GM19025 (cell line): ENCODE results near the gene ADAM19.

ENCODE experiments used
- ATAC-seq: cut with Tn5 transposase; IDR thresholded peaks from one replicate; pipeline ENCODE4 v1.9.1; 2021; ENCODE audit warnings: mild to moderate bottlenecking, low read depth, moderate library complexity; ENCODE audit not compliant: unreplicated experiment

The ADAM19 gene

DNA sequence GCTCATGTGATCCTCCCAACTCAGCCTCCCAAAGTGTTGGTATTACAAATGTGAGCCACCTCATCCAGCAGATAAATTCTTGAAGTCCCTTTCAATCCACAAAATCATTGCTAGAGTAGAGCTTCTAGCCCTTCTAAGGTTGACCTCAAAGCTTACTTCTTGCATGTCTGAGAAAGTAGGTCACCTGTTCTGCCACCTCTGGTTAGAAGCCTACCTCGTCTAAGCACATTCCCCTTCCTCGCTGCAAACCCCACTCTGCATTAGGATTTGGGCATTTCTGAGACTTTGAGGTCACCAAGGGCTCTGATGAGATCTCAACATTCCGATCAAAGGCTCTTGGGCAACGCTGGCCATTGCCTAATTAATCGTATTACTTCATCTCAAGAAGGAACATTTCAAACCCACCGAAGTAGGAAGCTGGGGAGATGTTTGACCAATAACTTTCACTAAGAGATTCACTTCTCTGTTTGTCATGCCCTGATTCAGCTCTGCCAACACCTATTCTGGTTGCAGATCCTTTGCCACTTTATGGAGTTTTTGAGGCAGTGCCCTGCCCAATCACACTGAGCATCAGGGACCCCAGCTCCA, 8.6 kb downstream of the ADAM19 start:
- ATAC-seq, result no peak

DNA sequence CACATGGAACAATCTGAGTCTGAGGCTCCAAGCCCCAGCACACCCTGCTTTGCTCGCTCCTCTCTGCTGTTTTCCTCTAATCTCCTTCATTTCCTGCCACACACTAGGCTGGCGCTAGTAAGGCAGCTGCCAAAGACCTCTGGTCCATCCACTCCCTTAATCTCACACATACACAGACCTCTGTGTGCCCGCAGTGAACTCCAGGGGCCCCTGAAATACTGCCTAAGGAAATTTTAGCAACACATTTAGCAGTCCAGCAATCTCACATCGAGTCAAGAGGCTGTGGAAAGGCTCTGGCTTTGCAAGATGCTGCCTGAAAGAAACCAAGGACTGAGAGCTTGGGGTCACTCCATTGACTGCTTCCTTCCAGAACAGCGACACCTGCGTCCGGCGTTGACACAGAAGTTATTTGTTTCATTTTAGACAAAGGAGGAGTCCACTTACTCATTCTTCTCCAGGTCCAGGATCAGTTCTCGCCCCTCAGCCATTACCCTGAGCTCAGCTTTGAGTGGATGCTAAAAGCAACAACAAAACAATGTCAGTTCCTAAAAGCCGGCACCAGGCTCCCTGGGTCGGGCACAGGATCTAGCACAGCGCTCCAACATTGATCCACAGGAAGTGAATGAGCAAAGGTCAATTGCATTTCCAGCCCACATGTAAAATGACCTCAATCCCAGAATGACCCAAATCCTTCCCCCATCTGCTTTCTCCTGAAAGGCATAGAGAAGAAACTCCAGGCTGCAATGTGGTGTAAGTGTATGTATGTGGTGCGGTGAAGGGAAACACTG, 11.5 kb downstream of the ADAM19 start:
- no peak for ATAC-seq

DNA sequence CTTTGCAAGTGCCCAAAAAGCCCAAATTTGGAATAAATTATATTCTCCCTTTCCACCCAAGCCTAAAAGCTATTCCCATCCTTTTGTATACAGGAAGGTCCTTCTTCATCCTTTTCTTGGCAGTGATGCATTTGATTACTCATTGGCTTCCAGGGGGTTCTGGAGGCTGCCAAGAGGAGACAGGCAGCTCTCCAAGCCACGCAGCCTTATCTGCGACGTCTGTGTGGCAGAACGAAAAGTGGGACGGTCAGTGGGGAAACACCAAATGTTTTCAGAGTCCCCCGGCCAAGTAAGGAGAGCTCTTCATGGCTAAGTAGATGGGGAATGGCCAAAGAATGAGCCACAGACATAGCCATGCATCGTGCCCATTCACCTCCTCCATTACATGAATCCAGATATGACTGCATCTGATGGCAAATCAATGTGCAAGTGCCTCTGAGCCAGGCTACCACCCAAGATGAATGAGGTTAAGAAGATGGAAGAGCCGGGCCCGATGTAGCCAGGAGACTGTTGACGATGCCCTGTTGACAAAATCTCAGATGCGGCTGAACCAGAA, 12.1 kb downstream of the ADAM19 start:
- ATAC-seq, result no peak

DNA sequence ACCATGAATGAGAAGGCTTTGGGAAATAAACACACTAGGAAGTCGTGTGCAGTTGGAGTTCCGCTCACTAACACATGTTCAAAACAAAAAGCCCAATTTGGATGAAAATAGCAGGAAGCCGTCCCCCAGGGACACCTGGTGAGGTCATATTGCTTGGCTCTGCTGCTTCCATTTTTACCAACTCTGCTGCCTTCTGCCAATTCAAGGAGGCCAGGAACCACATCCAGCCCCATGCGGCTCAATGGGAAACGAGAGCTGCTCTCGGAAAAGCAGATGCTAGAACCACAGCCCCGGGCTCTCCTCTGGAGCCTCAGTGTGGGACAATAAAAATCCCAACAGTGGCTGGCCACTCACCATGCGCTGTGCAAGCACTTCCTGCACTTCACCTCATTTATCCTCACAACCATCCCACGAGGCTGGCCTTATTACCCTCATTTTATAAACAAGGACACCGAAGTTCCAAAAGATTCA, 13.4 kb downstream of the ADAM19 start:
- ATAC-seq, result no peak

DNA sequence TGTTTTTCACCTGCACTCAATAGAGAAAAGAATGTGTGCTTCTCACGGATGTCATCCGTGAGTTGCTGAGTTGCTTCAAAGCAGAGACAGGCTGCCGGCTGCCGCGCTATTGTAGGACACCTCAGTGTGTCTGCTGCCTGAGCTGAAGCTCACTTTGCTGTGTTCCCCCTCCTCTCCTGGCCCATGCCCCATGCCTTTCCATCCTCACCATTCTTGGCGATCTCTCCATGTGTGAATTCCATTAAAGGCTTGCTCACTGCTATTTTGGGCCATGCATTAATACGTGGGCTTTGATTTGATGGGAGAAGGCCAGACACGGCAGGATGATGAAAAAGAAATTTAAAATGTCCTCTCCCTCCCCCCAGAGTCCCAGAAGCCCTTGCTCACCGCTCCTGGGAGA, 14.5 kb downstream of the ADAM19 start:
- ATAC-seq, result no peak

DNA sequence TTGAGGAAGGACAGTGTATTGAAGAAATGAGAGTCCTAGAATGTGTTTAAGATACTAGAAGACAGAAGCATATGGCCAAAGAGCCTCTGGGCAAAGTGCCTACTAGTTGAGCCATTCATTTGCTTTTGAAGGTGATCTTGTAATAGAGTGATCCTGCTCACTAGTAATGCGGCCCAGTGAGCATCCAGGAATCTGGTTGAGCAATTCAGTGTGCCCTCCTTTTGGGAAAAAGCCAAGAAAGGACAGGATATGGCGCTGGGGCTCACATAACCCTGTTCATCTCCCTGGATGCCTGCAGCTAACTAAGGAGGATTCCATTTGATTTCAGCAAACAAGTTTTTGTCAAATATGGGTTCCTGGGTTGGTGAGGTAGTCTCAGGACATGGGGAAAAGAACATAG, 16.3 kb downstream of the ADAM19 start:
- ATAC-seq, result no peak

DNA sequence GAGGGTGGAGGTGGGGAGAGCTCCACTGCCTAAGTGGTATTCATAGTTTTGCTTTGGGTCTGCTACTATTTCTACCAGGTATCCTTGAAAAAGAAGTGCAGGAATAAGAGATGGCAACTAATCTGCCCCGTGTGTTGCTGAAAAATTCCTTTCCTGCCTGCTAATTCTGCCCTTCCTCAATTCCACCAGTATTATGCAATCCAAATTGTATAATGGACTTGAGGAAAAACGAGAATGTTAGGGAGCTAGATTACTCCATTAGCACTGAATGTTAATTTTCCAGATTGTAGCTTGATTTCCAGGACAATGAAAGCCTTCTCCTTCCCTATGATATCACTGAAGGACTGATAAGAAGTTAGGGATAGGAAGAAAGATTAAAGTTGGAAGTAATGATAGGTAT, 16.9 kb downstream of the ADAM19 start:
- ATAC-seq, result no peak

DNA sequence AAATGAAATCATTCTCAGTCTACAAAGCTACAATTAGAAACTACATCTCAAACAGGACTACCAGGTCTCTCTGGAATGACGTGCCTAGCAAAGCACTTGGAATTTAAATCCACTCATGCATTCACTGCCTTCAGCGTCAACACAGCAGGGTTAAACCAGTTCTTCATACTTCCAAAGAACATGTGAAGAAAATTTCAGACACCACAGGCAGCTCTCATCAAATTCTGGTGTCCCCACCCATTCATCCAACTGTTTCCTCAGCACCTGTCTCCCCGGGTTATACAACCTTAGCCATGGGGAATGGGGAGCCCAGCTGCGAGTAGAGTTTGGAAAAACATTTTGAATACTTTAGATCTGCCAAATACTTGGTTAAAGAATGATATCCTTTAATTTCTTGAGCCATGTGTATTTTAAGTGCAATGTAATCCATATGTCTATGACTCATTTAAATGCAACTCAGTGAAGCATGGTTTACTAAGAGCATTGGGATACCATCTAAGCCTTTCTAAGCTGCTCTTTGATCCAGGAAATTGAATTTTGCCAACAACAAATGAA, 17.5 kb downstream of the ADAM19 start:
- no peak for ATAC-seq

DNA sequence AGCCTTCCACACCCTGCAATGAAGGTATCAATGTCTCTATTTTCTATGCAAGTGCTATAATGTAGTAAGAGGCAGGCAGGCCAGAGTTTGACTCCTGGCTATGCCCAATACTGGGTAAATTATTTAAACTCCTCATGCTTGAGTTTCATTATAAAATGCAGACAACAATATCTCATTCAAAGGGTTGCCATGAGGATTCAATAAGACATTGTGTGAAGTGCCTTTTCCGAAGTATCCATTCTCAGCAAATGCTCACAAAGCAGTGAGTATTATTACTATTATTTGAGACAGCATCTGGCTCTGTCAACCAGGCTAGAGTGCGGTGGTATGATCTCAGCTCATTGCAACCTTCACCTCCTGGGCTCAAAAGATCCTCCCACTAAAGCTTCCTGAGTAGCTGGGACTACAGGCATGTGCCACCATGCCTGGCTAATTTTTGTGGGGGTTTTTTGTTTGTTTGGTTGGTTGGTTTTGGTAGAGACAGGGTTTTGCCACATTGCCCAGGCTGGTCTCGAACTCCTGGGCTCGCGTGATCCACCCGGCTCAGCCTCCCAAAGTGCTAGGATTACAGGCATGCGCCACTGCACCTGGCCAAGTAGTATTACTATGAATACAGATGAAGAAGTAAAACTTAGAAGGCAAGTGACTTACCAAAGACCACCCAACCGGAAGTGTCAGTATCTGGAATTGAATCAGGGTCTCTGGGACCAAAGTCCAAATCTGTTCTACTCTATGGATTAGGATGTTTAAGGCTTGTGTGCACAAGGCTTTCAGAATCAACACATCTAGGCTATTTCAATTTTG, 18.8 kb downstream of the ADAM19 start:
- ATAC-seq, result no peak

DNA sequence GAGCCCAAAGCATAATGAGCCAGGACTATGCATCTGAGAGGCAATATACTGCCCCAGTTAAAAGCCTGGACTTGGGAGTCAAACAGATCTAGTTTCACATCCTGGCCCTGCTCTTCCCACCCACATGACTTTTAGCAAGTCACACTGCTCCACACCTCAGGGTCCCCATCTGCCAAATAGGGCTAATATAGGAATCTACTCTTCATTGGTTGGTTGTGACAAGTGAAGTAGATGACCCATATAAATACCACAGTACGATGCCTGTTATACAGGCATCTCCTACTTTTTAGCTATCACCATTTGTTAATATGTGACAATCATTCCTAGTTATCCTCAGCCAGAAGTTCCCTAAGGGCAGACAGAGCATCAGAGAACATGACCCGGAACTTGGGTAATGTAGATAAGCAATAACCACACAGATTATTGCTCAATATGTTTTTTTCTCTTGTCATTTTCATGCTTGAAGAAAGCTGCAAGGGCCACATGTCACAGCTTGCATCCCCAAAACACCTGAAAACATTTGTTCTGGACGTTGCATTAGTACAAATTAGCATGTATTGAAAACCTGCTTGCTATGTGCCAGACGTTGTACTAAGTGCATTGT, 20.4 kb downstream of the ADAM19 start:
- ATAC-seq, result no peak

DNA sequence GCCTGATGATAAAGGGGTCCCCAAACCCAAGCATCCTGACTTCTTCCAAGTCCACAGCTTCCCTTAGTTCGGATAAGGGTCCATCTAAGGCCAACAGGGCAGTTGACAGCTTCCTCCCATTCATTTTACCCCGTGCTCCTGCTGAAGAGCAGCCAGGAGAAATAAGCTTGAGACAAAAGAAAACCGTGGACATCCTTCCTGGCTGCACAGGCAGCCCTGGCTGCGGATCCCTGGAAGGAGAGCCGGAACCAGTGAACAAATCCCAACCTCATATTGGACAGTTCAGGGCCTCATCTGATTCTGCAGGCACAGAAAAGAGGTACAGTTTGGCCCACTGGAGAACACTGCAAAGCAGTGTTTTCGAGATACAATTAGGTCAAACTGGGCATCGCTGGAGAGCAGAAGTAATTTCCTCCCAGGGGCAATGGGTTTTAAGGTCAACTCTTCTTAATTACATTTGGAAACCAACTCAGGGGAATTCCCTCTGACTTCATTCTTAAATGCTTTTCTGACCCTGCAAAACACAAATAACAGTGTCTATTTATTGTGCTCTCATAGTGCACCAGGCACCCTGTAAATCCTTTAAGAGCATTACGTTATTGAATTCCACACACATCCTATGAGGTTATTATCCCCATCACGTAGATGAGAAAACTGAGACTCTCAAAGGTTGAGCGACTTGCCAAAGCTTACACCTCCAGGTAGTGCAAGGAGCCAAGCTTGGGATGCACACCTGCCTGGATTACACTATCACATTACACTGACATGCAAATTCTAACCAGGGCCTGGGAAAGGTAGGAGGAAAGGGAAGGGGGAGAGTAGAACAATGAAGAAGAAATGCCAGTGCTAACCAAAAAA, 21.2 kb downstream of the ADAM19 start:
- no peak for ATAC-seq

DNA sequence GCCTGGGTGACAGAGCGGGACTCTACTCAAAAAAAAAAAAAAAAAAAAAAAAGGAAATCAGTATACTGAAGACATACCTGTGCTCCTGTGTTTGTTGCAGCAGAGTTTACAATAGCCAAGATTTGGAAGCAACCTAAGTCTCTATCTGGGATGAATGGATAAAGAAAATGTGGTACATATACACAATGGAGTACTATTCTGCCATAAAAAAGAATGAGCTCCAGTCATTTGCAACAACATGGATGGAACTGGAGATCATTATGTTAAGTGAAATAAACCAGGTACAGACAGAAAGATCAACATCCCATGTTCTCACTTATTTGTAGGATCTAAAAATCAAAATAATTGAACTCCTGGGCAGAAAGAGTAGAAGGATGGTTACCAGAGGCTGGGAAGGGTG, 22.9 kb downstream of the ADAM19 start:
- no peak for ATAC-seq

DNA sequence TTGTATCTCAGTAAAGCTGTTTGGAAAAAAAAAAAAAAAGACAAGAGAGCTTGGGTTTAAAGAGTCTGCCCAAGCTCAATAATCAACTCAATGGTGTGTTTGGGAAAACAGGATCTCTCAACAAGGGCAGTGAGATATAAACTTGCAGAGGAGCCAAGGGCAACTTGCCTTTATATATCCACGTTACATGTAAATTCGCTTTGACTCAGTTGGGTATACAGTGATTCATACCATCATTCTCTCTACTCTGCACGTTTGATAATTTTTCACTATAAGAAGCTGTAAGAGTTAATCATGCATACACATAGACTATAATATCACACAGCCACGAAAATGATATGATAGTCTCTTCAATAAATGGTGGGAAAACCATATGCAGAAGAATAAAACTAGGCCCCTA, 24.9 kb downstream of the ADAM19 start:
- no peak for ATAC-seq

DNA sequence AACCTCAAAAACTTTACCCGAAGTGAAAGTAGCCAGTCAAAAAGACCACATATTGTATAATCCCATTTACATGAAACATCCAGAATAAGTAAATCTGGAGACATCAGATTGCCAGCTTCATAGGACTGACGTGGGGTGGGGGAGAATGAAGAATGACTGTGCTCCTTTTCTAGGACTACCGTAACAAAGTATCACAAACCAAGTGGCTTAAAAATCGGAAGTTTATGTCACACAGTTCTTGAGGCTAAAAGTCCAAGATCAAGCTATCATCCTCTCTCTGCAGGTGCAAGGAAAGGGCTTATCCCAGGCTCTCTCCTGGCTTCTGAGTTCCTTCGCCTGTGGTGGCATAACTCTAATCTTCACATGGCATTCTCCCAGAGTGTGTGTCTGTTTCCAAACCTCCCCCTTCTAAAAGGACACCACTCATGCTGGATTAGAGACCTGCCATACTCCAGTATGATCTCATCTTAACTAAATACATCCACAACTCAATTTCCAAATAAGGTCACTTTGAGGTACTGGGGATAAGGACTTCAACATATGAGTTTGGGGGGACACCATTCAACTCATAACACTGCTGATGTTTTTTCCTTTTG, 25.5 kb downstream of the ADAM19 start:
- ATAC-seq, result no peak

DNA sequence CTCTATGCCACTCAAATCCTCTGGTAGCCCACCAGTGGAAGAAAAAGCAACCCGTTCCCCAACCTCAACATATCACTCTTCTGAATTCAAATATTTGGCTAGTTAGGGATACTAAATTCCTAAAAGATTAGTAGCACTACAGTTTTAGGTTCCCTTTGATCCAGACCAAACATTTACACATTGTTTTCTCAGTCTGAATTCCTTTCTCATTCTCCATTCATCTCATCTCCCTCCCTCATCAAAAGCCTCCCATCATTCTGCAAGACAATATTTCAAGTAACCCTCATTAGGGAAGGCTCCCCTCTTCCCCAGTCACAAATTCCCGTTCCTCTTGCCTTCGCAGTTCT, 26.3 kb downstream of the ADAM19 start:
- no peak for ATAC-seq

DNA sequence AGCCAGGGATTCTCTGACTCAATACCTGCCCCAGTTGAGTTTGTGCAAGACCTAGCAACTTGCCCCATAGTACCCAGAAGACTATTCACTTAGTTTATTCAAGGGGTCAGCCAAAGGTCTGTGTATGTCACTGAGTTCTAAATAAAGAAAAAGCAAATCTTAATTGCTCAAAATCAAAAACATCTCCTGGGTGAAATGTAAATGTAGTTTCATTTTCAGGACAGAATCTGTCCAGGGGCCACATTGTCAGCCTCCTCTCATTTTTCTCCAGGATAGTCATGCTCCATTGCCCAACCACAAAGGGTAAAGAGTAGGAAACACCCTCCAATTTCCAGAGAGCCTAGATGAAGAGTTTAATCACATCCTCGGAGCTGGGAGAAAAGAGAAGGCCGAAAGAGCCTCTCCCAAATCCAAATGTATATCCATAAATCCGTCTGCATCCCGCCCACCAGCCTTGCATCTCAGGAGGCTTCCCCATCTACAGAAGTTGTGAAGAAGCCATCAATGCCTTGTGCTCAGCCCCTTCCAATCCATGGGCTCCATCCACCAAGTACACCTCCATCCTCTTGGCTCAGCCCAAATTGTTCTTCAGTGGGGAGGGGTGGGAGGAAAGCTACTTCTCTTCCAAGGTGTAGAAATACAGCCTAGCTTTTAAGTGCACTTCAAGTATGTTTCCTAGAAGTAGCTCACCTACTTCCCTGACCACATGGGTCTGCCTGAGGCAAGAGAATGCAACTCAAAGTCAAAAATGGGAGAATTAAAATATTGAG, 26.9 kb downstream of the ADAM19 start:
- no peak for ATAC-seq

DNA sequence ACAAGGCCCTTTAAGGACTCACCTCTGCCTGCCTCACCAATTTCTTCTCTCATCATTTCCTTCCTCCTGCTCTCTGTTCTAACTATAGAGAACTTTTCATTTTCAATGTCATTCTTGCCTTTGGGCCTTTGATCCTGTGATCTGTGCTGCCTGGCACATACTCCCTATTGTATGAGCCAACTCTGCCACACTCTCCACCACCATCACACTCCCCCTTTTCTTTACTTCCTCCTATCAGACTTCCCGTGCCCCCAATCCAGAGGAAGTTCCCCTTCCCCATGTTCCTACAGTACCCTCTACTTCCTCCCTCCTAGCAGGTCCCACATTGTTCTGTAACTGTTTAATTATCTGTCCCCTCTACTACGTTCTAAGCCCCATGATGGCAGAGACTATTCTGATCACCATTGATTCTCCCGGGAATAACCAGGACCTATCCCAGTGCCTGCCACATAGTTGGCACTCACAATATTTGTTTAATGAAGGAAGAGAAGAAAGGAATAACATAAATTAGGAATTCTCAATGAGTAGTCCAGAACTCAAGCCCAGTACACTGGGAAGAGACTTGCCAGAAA, 27.5 kb downstream of the ADAM19 start:
- ATAC-seq, result no peak

DNA sequence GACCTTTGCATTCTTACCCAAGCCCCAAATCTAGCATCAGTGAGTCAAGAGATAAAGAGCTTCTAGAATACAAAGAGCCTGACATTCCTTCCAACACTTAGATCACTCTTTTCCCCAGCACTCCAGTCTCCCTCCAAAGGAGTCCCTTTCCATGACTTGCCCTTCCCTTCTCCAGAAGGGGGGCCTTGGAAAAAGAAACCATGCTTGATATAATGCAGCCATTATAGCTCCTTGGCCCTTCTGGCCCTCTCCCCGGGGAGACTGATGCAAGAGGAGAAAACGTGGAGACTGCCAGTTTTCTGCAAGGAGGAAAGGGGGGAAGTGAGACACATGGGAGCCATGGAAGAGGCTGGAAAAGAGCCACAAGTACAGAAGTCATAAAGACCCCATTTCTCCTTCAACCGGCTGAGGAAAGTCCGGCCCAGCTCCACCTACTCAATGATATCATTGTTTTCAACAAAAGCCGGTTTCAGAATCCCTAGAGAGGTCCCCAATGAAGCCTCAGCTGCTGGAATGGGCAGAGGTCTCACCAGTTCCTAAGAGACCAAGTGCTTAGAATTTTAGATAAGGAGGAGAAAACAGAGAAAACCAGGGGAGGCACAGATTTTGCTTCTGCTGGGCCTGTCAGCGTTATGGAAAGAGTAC, 29.0 kb downstream of the ADAM19 start:
- ATAC-seq, result no peak
